SH-SY5Y (cell line): ENCODE measurements around the gene CRYBA4.

Experiments
- GATA2 ChIP-seq: IDR thresholded peaks from 2 replicates; pipeline ENCODE4 v1.6.1; 2011; ENCODE audit warnings: mild to moderate bottlenecking, low read depth, low read length
- GATA3 ChIP-seq: IDR thresholded peaks from 2 replicates; pipeline ENCODE4 v1.6.1; 2011; ENCODE audit warnings: low read depth, mild to moderate bottlenecking, low read length, moderate library complexity

The CRYBA4 gene

GRCh38 chr22:26588729-26589366 lies 32.9 kb upstream of the CRYBA4 start:
- no peak for TF ChIP-seq GATA2
- no peak for TF ChIP-seq GATA3

GRCh38 chr22:26589367-26589844 lies 32.4 kb upstream of the CRYBA4 start:
- no peak for TF ChIP-seq GATA2
- TF ChIP-seq GATA3, result no peak

GRCh38 chr22:26589845-26590736 lies 31.7 kb upstream of the CRYBA4 start, which contains the start of gene TPST2:
TSS of gene TPST2 (minus strand) at chr22:26590132. CDS start at chr22:26541630, 48,502 bp downstream.
- no peak for TF ChIP-seq GATA2
- TF ChIP-seq GATA3, result no peak

GRCh38 chr22:26592421-26592891 lies 29.3 kb upstream of the CRYBA4 start:
- no peak for TF ChIP-seq GATA3
- no peak for TF ChIP-seq GATA2

GRCh38 chr22:26593763-26594162 lies 28.0 kb upstream of the CRYBA4 start:
- TF ChIP-seq GATA3, result no peak
- TF ChIP-seq GATA2, result no peak

- TF ChIP-seq GATA3 (no peak), GATA2 (no peak)
Measured at GRCh38 chr22:26597026-26597425, 24.7 kb upstream of the CRYBA4 start.

- TF ChIP-seq GATA2 (no peak), GATA3 (no peak)
Measured at GRCh38 chr22:26597480-26597879, 24.3 kb upstream of the CRYBA4 start.

- TF ChIP-seq GATA3, result no peak
- TF ChIP-seq GATA2, result no peak
Measured at GRCh38 chr22:26599505-26599904, 22.3 kb upstream of the CRYBA4 start.

GRCh38 chr22:26601726-26602125 lies 20.0 kb upstream of the CRYBA4 start:
- TF ChIP-seq GATA2, result no peak
- TF ChIP-seq GATA3, result no peak

GRCh38 chr22:26602127-26602526 lies 19.6 kb upstream of the CRYBA4 start:
- TF ChIP-seq GATA2 (no peak), GATA3 (no peak)

- TF ChIP-seq GATA2 (no peak), GATA3 (no peak)
Measured at GRCh38 chr22:26604368-26604767, 17.4 kb upstream of the CRYBA4 start.

- TF ChIP-seq GATA3 (no peak), GATA2 (no peak)
Measured at GRCh38 chr22:26606611-26607010, 15.2 kb upstream of the CRYBA4 start.

GRCh38 chr22:26608129-26608528 lies 13.6 kb upstream of the CRYBA4 start:
- no peak for TF ChIP-seq GATA3
- no peak for TF ChIP-seq GATA2

- no peak for TF ChIP-seq GATA3
- TF ChIP-seq GATA2, result no peak
Measured at GRCh38 chr22:26609287-26609686, 12.5 kb upstream of the CRYBA4 start.
